GM19452 (cell line): ENCODE results near the gene IER5.
"Not testable (repeated sequence)": the region's sequence is repeated elsewhere in the genome, so short reads cannot be mapped to it uniquely, and the experiment has no call there.

Experiments
- ATAC-seq: cut with Tn5 transposase; IDR thresholded peaks from one replicate; pipeline ENCODE4 v1.9.1; 2021; ENCODE audit not compliant: unreplicated experiment

The IER5 gene

GRCh38 chr1:181113059-181113641, 24.6 kb downstream of the IER5 start:
- ATAC-seq, result no peak

DNA sequence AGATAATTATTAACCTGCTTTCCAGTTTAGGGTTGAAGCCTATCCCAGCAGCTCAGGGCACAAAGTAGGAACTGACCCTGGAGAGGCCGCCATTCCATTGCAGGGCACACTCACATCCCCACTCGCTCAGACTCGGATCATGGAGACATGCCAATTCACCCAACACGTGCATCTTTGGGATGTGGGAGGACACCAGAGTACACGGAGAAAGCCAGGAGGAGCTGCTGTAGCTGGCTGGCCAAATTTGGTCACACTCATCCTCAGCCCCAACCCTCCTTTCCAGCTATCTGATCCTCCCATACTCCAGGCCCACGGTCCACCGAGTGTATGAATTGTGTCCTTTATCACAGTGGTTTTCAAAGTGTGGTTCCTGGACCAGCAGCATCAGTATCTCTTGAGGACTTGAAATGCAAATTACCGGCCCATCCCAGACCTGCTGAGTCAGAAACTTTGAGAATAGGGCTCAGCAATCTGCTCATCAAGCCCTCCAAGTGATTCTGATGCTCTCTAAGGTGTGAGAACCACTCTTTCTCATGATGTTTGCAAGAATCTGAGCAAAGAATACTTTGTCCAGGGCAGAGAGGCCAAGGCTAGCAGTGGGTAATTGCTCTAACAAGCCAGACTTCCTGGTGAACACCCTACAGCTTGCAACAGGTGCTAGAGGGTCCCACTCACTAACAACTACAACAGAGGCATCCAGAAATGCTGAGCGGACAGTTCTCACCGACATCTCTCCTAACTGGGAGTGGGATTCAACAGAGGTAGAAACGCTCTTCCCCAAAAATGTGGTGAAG, 26.3 kb downstream of the IER5 start:
- ATAC-seq, result no peak

DNA sequence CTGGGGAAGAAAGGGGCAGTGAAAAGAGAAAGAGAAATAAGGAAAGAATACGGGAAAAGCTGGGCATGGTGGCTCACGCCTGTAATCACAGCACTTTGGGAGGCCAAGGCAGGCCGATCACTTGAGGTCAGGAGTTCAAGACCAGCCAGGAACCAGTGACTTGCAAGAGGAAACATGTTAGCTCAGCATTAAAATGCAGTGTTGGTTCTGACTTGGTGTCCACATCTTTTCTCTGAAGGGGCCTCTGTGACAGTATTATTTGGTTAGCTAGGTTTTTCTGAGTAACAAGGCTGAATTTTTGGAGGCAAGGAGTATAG, 26.8 kb downstream of the IER5 start:
- no peak for ATAC-seq

DNA sequence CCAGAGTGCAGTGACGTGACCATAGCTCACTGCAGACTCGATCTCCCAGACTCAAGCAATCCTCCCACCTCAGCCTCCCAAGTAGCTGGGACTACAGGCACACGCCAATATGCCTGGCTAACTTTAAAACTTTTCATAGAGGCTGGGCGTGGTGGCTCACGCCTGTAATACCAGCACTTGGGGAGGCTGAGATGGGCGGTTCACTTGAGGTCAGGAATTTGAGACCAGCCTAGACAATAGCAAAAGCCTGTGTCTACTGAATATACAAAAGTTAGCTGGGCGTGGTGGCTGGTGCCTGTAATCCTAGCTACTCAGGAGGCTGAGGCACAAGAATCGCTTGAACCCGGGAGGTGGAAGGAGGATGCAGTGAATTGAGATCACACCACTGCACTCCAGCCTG, 27.5 kb downstream of the IER5 start:
- ATAC-seq, result not testable (repeated sequence)

DNA sequence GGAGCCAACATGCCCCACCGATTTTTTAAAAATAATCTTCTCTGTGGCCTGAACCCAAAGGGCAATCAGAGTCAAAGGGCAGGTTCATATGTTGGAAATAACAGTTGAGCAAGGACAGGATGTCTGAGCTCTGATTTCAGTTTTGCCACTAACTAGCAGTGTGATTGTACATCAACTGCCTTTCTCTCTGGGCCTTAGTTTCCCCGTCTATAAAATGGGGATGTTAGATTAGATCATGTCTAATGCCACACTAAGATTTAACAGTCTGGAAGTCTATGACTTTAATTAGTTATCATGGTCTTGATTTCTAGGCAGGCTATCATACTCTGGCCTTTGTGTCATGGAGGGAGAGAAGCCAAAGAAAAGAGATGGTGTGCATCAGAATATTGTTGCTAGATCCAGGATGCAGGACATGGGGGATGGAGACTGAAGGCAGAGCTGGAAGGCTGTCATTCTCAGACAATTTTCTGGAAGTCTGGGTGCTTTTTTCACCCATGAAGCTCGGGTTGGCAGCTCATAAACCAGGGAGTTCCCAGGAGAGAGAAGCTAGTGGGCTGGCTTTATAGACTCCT, 28.4 kb downstream of the IER5 start:
- ATAC-seq, result no peak

DNA sequence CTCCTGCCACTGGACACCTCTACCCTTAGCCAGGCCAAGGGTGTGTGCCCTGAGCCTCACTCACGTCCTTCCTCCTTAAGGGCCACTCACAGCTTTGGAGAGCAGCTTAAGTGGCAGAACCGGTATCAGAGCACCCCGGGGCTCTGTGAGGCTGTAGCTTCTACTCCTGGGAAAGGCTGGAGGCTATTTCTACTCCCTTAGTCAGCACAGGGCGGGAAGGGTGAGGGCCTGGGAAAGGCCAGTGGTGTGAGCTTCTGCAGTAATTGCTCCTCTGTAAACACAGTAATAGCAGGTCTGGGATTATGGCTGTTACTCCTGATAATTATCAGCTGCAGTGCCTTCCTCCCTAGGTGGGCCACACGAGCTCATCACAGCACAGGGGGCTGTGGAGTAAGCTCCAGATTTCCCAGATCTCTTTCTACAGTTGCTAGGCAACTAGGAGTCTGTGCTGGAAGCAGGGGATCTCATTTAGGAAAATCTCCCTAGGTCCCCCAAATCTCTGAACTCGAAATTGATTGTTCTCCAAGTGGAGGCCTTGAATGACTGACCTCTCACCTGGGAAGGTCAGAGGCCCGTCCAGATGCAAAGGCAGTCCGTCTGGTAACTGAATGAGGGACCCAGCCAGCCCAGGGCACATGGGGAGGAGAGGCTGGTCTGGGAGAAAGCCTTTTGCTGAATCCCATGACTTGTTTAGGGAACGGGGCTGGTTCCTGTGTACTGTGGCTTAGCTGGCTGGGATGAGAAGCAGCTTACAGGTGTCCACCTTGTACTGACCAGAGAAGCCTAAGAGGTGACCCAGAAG, 29.3 kb downstream of the IER5 start:
- no peak for ATAC-seq

DNA sequence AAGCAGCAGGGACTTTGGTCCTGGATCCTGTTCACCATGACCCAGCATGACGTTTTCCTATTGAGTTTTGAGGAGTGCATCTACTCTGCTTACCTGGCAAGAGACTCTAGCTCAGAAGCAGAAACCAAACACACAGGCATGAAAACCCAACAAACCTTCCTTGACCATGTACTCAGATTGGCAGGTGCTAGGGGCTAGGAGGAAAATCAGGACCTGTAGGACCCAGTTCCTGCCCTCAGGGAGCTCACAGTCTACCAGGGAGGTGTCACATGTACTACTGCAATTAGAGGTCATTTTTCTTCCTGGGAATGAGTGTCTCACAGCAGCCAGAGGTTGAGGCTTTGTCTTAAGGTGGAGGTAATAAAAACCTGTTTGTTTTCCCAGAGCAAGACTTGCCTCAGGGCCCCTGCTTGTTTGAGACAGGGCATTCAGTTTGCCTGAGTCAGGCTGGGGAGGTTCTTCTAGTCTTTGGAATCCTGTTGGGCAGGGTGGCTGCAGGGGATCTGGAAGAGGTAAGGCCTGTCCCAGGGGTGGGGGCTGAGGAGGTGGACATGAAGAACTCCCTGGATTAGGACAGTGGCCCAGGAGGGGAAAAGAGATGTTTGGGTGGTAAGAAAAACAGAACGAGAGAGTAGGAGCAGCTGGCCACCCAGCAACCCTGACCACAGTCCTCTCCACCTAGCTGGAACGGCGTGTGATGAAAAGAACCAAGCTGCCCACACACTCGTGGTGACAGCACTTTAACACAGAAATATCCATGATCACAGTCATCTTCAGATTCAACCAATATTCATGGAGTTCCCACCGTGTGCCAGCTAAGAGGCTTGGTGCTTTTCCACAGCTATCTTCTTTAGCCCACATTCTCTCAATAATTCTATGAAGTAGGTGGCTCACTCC, 30.8 kb downstream of the IER5 start:
- ATAC-seq, result no peak

- no peak for ATAC-seq
These were observed 32.4 kb downstream of the IER5 start for GRCh38 chr1:181120924-181121323.

- no peak for ATAC-seq
These were observed 33.0 kb downstream of the IER5 start for GRCh38 chr1:181121498-181121897.

- ATAC-seq, result no peak
These were observed 33.7 kb downstream of the IER5 start for GRCh38 chr1:181122222-181122621.

- ATAC-seq, result no peak
These were observed 34.7 kb downstream of the IER5 start for GRCh38 chr1:181123173-181123572.

DNA sequence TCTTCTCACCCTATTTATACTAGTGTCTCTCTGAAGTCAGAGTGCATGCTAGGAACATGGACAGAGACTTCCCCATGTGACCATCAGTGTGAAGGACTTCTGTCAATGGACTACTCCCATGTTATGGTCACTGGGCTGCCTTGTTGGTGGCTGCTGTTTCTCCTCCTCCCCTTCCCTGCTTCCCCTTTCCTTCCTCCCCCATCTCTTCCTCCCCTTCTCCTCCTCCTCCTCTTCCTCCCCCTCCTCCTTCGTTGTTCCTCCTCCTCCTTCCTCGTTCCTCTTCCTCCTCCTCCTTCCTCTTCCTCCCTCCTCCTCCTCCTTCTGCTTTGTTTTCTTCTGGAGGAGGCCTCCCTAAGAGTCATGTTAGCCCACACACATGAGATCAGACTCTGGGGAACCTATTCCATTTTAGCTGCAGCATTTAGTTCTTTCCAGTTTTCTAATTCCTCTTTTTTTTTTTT, 35.8 kb downstream of the IER5 start:
- ATAC-seq, result no peak

DNA sequence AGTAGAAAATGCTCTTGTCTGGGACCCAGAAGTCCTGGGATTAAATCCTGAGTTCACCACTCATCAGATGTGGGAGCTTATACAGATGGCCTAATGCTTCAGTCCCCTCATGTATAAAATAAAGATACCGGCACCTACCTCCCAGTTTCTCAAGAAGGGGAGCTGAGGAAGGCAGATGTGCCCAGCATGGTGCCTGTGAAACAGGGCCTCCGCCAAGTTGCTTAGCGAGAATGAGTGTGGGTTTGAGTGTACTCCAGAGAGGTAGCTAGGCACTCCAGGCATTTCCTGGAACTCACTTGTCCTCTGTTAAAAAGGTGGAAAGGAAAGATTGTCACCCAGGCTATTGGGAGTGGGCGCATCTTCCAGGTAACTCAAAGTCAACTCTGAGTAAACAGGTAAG, 37.8 kb downstream of the IER5 start:
- no peak for ATAC-seq

GRCh38 chr1:181126871-181127587, 38.5 kb downstream of the IER5 start:
- ATAC-seq, result no peak

DNA sequence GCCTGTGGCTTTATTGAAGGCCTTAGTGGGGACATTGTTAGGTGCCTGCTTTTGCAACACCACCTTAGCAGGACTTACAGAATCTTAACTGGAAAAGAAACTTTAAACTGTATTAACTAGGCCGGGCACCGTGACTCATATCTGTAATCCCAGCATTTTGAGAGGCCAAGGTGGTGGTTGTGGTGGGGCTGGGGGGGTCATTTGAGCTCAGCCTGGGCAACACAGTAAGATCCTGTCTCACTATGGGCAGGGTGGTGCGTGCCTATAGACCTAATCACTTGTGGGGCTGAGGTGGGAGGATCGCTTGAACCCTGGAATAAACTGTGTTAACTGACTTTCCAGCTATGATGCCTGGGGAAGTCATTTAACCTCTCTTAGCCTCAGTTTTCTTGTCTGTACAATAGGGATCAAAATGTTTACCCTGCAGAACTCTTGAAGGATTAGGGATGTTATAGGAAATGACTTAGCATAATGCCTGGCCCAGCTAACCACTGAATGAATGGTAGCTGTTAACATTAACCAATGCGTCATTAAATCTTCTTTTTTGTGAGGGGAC, 39.5 kb downstream of the IER5 start:
- no peak for ATAC-seq

GRCh38 chr1:181128592-181129497, 40.3 kb downstream of the IER5 start:
- peak; percentile 58 for ATAC-seq

GRCh38 chr1:181129771-181130606, 41.5 kb downstream of the IER5 start:
- ATAC-seq, result no peak
